WTC11 (cell line): ENCODE data around the gene RPL29. TPM values are rescaled to one million over a fixed set of nuclear protein-coding genes. Genes with fewer than 3 reads are reported as not detected.

Experiments used
- ATAC-seq: fragments of 200-7000 bp; cut with Tn5 transposase; 2 replicates; pipeline ENCODE4 v1.10.0; 2021; ENCODE audit warnings: mild to moderate bottlenecking, moderate library complexity
- CTCF ChIA-PET: fragments of 300-600 bp; sonication (Branson Sonifier 250); formaldehyde crosslinking; loops from one replicate; lab custom pipeline; 2021; ENCODE audit warnings: antibody characterized with exemption; lab: Charles Lee
- POLR2A ChIA-PET: fragments of 350-600 bp; sonication (Branson Sonifier 250); formaldehyde crosslinking; loops from one replicate; lab custom pipeline; 2021; ENCODE audit warnings: antibody characterized with exemption; lab: Charles Lee
- DNase-seq: peaks from one replicate; pipeline ENCODE4 v3.0.0; 2021; ENCODE audit warnings: low spot score
- H3K27ac Mint-ChIP-seq: 2 replicates; pipeline ENCODE4 v1.8.0; 2021; ENCODE audit warnings: mixed read lengths
- H3K27me3 Mint-ChIP-seq: 2 replicates; pipeline ENCODE4 v1.8.0; 2021; ENCODE audit warnings: low read depth, mild to moderate bottlenecking, moderate library complexity, mixed read lengths
- H3K36me3 Mint-ChIP-seq: 2 replicates; pipeline ENCODE4 v1.8.0; 2021; ENCODE audit warnings: mixed read lengths
- H3K4me1 Mint-ChIP-seq: 2 replicates; pipeline ENCODE4 v1.8.0; 2022; ENCODE audit warnings: mixed read lengths
- H3K4me3 Mint-ChIP-seq: 2 replicates; pipeline ENCODE4 v1.8.0; 2021; ENCODE audit warnings: mild to moderate bottlenecking, moderate library complexity, mixed read lengths
- H3K9me3 Mint-ChIP-seq: 2 replicates; pipeline ENCODE4 v1.8.0; 2021; ENCODE audit warnings: mixed read lengths
- ATF3 ChIP-seq: sonication (generic); formaldehyde crosslinking; conservative IDR thresholded peaks from 2 replicates; pipeline ENCODE4 v1.8.1; 2022; ENCODE audit warnings: mild to moderate bottlenecking, missing genetic modification reagents
- E2F5 ChIP-seq: sonication (generic); formaldehyde crosslinking; IDR thresholded peaks from 2 replicates; pipeline ENCODE4 v1.8.1; 2022; ENCODE audit warnings: mild to moderate bottlenecking, moderate library complexity, missing genetic modification reagents
- ETV6 ChIP-seq: sonication (generic); formaldehyde crosslinking; IDR thresholded peaks from 2 replicates; pipeline ENCODE4 v1.8.1; 2022; ENCODE audit warnings: mild to moderate bottlenecking, missing genetic modification reagents
- GABPB1 ChIP-seq: sonication (generic); formaldehyde crosslinking; IDR thresholded peaks from 2 replicates; pipeline ENCODE4 v1.8.1; 2023; ENCODE audit warnings: mild to moderate bottlenecking, missing genetic modification reagents
- GTF2I ChIP-seq: fragments of 250-450 bp; sonication (Bioruptor Pico); conservative IDR thresholded peaks from 2 replicates; pipeline ENCODE4 v1.4.0; 2021; ENCODE audit warnings: mild to moderate bottlenecking
- HMGA2 ChIP-seq: fragments of 250-450 bp; sonication (Bioruptor Pico); IDR thresholded peaks from 2 replicates; pipeline ENCODE4 v1.4.0; 2021; ENCODE audit warnings: mild to moderate bottlenecking, moderate library complexity
- IRF2 ChIP-seq: sonication (generic); formaldehyde crosslinking; IDR thresholded peaks from 2 replicates; pipeline ENCODE4 v1.8.0; 2022; ENCODE audit warnings: low read depth, missing genetic modification reagents, borderline replicate concordance
- JAZF1 ChIP-seq: fragments of 250-450 bp; sonication (Bioruptor Pico); IDR thresholded peaks from 2 replicates; pipeline ENCODE4 v1.9.0; 2021; ENCODE audit warnings: moderate library complexity, mild to moderate bottlenecking, inconsistent platforms
- NFE2L1 ChIP-seq: sonication (generic); formaldehyde crosslinking; IDR thresholded peaks from 2 replicates; pipeline ENCODE4 v1.8.1; 2023; ENCODE audit warnings: missing genetic modification reagents
- NFYB ChIP-seq: sonication (generic); formaldehyde crosslinking; conservative IDR thresholded peaks from 2 replicates; pipeline ENCODE4 v1.8.0; 2022; ENCODE audit warnings: low read depth, missing genetic modification reagents
- NR1H2 ChIP-seq: sonication (generic); formaldehyde crosslinking; IDR thresholded peaks from 2 replicates; pipeline ENCODE4 v1.9.0; 2021; ENCODE audit warnings: mild to moderate bottlenecking, moderate library complexity, missing genetic modification reagents
- RORB ChIP-seq: fragments of 250-450 bp; sonication (Bioruptor Pico); IDR thresholded peaks from 2 replicates; pipeline ENCODE4 v1.9.0; 2021; ENCODE audit warnings: mild to moderate bottlenecking
- SOX15 ChIP-seq: fragments of 250-450 bp; sonication (Bioruptor Pico); IDR thresholded peaks from 2 replicates; pipeline ENCODE4 v1.9.0; 2021; ENCODE audit warnings: mild to moderate bottlenecking
- ZBTB43 ChIP-seq: sonication (generic); formaldehyde crosslinking; IDR thresholded peaks from 2 replicates; pipeline ENCODE4 v1.8.1; 2023; ENCODE audit warnings: mild to moderate bottlenecking, missing genetic modification reagents
- total RNA-seq: library from RNA; stranded (reverse); gene quantifications from 3 replicates; pipeline ENCODE4 v1.2.3, GENCODE V29; 2021
- TF ChIP-seq, protein P1 (sequence below): sonication (generic); formaldehyde crosslinking; IDR thresholded peaks from 2 replicates; pipeline ENCODE4 v1.8.0; 2022; ENCODE audit warnings: mild to moderate bottlenecking, missing genetic modification reagents

The RPL29 gene
- total RNA-seq, 1 experiment from 2014 or later: 1,343 TPM

DNA sequence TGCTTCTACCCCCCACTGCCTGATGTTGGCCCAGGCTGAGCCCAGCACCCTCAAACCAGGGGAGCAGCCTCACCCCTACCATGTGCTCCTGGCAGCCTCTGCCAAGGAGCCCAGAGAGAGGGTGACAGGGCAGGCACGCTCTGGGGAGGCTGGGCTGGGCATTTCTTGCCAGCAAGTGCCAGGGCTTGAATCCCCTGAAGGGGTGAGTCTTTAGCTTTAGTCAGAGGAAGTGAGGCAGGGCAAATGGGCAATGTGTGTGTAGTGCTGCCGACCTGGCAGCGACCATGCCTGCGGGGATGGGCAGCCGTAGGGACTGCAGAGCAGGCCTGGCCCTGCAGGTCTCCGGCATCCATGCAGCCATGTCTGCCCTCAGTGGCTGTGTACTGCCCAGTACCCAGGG, 42.5 kb upstream of the RPL29 start:
- ChIA-PET POLR2A (no interaction called here), CTCF (interaction anchor here (1.1 to 8.0 kb wide), 4 partner anchors 15 to 35 kb away, joined by 5 to 115 read pairs (median 37); partner anchors contain the start of gene DUSP7)
- ATAC-seq (no peak), DNase-seq (no peak)
- TF ChIP-seq HMGA2 (CRISPR knock-in tag) (no peak), ATF3 (CRISPR knock-in tag) (no peak)
- no peak overlapping the region for H3K27ac Mint-ChIP-seq
- H3K4me3 Mint-ChIP-seq: no peak overlapping the region
- H3K4me1 Mint-ChIP-seq: 0 out of 2 replicates have a peak, but pooled peaks cover 3% of the 10 kb centered on the region
- H3K27me3 Mint-ChIP-seq: no peaks in the 10 kb centered on the region
- no peaks in the 10 kb centered on the region for H3K36me3 Mint-ChIP-seq
- no peaks in the 10 kb centered on the region for H3K9me3 Mint-ChIP-seq

GRCh38 chr3:52037291-52037690, 41.6 kb upstream of the RPL29 start:
- H3K27me3 Mint-ChIP-seq: no peaks in the 10 kb centered on the region
- CTCF ChIA-PET: interaction anchor here (0.6 to 8.0 kb wide), 14 partner anchors 16 to 348 kb away, joined by 3 to 115 read pairs (median 5); partner anchors contain the start of genes DUSP7, PARP3 and RRP9
- DNase-seq: no peak
- H3K36me3 Mint-ChIP-seq: no peaks in the 10 kb centered on the region
- H3K27ac Mint-ChIP-seq: no peak overlapping the region
- no peak for ATAC-seq
- POLR2A ChIA-PET: interaction anchor here (0.5 kb wide), 1 partner anchor 129 kb away, joined by 3 read pairs; no protein-coding TSS in a partner anchor
- no peak overlapping the region for H3K4me3 Mint-ChIP-seq
- TF ChIP-seq GABPB1 (CRISPR knock-in tag): 0 out of 2 replicates have a peak, but pooled peaks have one; percentile 43
- no peak for TF ChIP-seq NFYB
- H3K9me3 Mint-ChIP-seq: no peaks in the 10 kb centered on the region
- peaks cover 3% of the 10 kb centered on the region; the same call in 1 of the 2 replicates for H3K4me1 Mint-ChIP-seq

- POLR2A ChIA-PET: interaction anchor here (0.5 to 1.2 kb wide), 3 partner anchors 19 to 247 kb away, joined by 3 to 6 read pairs (median 3); partner anchors contain the start of gene DUSP7
- DNase-seq (peak; percentile 56), ATAC-seq (peak; percentile 88)
- H3K4me3 Mint-ChIP-seq: no peak overlapping the region
- TF ChIP-seq JAZF1 (CRISPR knock-in tag): no peak
- TF ChIP-seq NFE2L1 (CRISPR knock-in tag): no peak
- TF ChIP-seq, protein P1, sequence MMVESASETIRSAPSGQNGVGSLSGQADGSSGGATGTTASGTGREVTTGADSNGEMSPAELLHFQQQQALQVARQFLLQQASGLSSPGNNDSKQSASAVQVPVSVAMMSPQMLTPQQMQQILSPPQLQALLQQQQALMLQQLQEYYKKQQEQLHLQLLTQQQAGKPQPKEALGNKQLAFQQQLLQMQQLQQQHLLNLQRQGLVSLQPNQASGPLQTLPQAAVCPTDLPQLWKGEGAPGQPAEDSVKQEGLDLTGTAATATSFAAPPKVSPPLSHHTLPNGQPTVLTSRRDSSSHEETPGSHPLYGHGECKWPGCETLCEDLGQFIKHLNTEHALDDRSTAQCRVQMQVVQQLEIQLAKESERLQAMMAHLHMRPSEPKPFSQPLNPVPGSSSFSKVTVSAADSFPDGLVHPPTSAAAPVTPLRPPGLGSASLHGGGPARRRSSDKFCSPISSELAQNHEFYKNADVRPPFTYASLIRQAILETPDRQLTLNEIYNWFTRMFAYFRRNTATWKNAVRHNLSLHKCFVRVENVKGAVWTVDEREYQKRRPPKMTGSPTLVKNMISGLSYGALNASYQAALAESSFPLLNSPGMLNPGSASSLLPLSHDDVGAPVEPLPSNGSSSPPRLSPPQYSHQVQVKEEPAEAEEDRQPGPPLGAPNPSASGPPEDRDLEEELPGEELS (CRISPR knock-in tag): no peak
- no peak for TF ChIP-seq GTF2I (CRISPR knock-in tag)
- no peaks in the 10 kb centered on the region for H3K36me3 Mint-ChIP-seq
- no peak overlapping the region for H3K27ac Mint-ChIP-seq
- H3K4me1 Mint-ChIP-seq: peaks cover 7% of the 10 kb centered on the region; the same call in 1 of the 2 replicates
- no peaks in the 10 kb centered on the region for H3K9me3 Mint-ChIP-seq
- CTCF ChIA-PET: interaction anchor here (0.5 to 8.0 kb wide), 21 partner anchors 8 to 409 kb away, joined by 3 to 115 read pairs (median 4); partner anchors contain the start of genes DUSP7, PARP3 and RRP9
- H3K27me3 Mint-ChIP-seq: no peaks in the 10 kb centered on the region
Measured at GRCh38 chr3:52036829-52037228, 41.1 kb upstream of the RPL29 start.

DNA sequence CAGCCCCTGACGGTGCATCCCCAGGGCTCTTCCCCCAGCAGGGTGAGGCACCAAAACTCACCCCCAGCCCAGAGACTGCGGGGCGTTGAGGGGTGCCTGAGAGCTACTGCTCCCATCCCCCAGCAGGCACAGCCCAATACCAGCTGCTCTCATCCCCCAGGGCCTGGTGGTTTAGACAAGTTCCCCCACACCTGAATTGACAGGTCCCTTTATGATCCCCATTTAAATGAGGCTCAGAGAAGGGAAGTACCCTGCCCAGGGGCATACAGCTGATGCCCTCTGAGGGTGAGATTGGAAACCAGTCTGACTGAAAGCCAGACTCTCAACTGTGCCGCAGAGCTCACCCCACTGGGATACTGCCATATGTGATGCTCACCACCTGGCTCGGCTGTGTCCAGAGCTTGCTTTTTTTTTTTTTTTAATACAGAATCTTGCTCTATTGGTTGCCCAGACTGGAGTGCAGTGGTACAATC, 40.6 kb upstream of the RPL29 start:
- Mint-ChIP-seq H3K27me3 (no peaks in the 10 kb centered on the region), H3K4me3 (no peak overlapping the region), H3K27ac (no peak overlapping the region), H3K4me1 (peaks cover 7% of the 10 kb centered on the region; the same call in 1 of the 2 replicates), H3K36me3 (no peaks in the 10 kb centered on the region), H3K9me3 (no peaks in the 10 kb centered on the region)
- POLR2A ChIA-PET: interaction anchor here (0.5 to 1.2 kb wide), 2 partner anchors 20 to 247 kb away, joined by 3 to 6 read pairs; partner anchors contain the start of gene DUSP7
- no peak for DNase-seq
- TF ChIP-seq RORB (CRISPR knock-in tag) (no peak), NR1H2 (no peak), ETV6 (CRISPR knock-in tag) (no peak), IRF2 (CRISPR knock-in tag) (no peak), ZBTB43 (no peak), SOX15 (no peak), E2F5 (no peak)
- ATAC-seq: no peak
- CTCF ChIA-PET: interaction anchor here (0.5 to 8.0 kb wide), 19 partner anchors 8 to 410 kb away, joined by 3 to 115 read pairs (median 4); partner anchors contain the start of genes DUSP7, PARP3 and RRP9
